ENCODE measurements around the gene TMEM125.

DNA sequence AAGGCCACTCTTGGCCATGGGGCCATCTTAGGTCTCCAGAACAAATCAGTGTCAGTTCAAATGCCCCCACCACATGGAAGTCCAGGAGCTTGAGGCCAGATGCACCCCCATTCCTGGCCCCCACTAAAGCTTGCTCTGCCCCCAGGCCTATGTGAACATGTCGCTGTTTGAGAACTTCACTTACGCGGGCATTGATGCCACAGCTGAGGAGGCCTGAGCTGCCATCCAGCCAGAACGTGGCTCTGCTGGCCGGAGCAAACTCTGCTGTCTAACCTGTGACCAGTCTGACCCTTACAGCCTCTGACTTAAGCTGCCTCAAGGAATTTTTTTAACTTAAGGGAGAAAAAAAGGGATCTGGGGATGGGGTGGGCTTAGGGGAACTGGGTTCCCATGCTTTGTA is 52.7 kb downstream of the TMEM125 start:
- TF ChIP-seq, protein P1, sequence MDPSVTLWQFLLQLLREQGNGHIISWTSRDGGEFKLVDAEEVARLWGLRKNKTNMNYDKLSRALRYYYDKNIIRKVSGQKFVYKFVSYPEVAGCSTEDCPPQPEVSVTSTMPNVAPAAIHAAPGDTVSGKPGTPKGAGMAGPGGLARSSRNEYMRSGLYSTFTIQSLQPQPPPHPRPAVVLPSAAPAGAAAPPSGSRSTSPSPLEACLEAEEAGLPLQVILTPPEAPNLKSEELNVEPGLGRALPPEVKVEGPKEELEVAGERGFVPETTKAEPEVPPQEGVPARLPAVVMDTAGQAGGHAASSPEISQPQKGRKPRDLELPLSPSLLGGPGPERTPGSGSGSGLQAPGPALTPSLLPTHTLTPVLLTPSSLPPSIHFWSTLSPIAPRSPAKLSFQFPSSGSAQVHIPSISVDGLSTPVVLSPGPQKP (IDR thresholded peaks at IDR 0.05; ENCODE audit: borderline replicate concordance, low read depth, low read length) = no peak
- TF ChIP-seq, protein P2, sequence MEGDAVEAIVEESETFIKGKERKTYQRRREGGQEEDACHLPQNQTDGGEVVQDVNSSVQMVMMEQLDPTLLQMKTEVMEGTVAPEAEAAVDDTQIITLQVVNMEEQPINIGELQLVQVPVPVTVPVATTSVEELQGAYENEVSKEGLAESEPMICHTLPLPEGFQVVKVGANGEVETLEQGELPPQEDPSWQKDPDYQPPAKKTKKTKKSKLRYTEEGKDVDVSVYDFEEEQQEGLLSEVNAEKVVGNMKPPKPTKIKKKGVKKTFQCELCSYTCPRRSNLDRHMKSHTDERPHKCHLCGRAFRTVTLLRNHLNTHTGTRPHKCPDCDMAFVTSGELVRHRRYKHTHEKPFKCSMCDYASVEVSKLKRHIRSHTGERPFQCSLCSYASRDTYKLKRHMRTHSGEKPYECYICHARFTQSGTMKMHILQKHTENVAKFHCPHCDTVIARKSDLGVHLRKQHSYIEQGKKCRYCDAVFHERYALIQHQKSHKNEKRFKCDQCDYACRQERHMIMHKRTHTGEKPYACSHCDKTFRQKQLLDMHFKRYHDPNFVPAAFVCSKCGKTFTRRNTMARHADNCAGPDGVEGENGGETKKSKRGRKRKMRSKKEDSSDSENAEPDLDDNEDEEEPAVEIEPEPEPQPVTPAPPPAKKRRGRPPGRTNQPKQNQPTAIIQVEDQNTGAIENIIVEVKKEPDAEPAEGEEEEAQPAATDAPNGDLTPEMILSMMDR (conservative IDR thresholded peaks at IDR 0.05; ENCODE audit: low read depth, low read length) = no peak
- TF ChIP-seq RAD21 (IDR thresholded peaks at IDR 0.05; ENCODE audit: low read length) = no peak
- no peak for TF ChIP-seq POLR2A (IDR thresholded peaks at IDR 0.05; ENCODE audit: low read depth, low read length)
- TF ChIP-seq, protein P3, sequence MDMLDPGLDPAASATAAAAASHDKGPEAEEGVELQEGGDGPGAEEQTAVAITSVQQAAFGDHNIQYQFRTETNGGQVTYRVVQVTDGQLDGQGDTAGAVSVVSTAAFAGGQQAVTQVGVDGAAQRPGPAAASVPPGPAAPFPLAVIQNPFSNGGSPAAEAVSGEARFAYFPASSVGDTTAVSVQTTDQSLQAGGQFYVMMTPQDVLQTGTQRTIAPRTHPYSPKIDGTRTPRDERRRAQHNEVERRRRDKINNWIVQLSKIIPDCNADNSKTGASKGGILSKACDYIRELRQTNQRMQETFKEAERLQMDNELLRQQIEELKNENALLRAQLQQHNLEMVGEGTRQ (IDR thresholded peaks at IDR 0.05; ENCODE audit: low read depth, low read length) = no peak
- TF ChIP-seq MAZ (IDR thresholded peaks at IDR 0.05; ENCODE audit: borderline replicate concordance, low read depth, low read length) = no peak
- no peak for TF ChIP-seq CEBPB (IDR thresholded peaks at IDR 0.05; ENCODE audit: low read depth, low read length)
- no peak for TF ChIP-seq MXI1 (IDR thresholded peaks at IDR 0.05; ENCODE audit: borderline replicate concordance, low read depth, low read length)
- no peak for TF ChIP-seq MAFK (IDR thresholded peaks at IDR 0.05; ENCODE audit: low read depth, low read length)
- no peak for TF ChIP-seq RFX5 (IDR thresholded peaks at IDR 0.05; ENCODE audit: low read depth, low read length)
- no peak for TF ChIP-seq SMC3 (IDR thresholded peaks at IDR 0.05; ENCODE audit: low read depth, low read length)
- TF ChIP-seq NFE2L2 (IDR thresholded peaks at IDR 0.05; ENCODE audit: low read depth, low read length) = no peak

All from IMR-90 (cell line).